Stimulated activated memory B cell treated with anti-CD40 and anti-IgM and Interleukin-4, amounts not matched to agents 10 μg/mL and 1 μg/mL and 100 μg/mL, for 72 hours (primary cell): Measurements from ENCODE around the gene ERBB4.
A peak's percentile ranks its signal among the peaks of the same experiment; 100 is the strongest.

ENCODE experiments used
- ATAC-seq: fragments of 150-1000 bp; cut with Tn5 transposase; 2 replicates; pipeline ENCODE4 v1.10.0; 2021
- H3K27ac Mint-ChIP-seq: one replicate; pipeline ENCODE4 v1.8.0; 2022; ENCODE audit warnings: mild to moderate bottlenecking, mixed read lengths
- H3K27me3 Mint-ChIP-seq: one replicate; pipeline ENCODE4 v1.8.0; 2022; ENCODE audit warnings: mixed read lengths
- H3K36me3 Mint-ChIP-seq: one replicate; pipeline ENCODE4 v1.8.0; 2022; ENCODE audit warnings: mixed read lengths
- H3K4me1 Mint-ChIP-seq: one replicate; pipeline ENCODE4 v1.8.0; 2022; ENCODE audit warnings: mixed read lengths
- H3K4me3 Mint-ChIP-seq: one replicate; pipeline ENCODE4 v1.8.0; 2022; ENCODE audit warnings: mild to moderate bottlenecking, moderate library complexity, mixed read lengths
- H3K9me3 Mint-ChIP-seq: one replicate; pipeline ENCODE4 v1.8.0; 2022; ENCODE audit warnings: mixed read lengths

ERBB4 gene

GRCh38 chr2:212538305-212539071 is at the start of gene ERBB4:
TSS of gene ERBB4 (minus strand) at chr2:212538802. CDS start at chr2:212538530, 272 bp downstream.
- Mint-ChIP-seq H3K4me3 (peak within 1 kb of the TSS; percentile 61), H3K36me3 (no peaks in the 10 kb centered on the region), H3K27ac (no peak within 1 kb of the TSS), H3K27me3 (peaks cover 63% of the 10 kb centered on the region), H3K4me1 (peaks cover 17% of the 10 kb centered on the region), H3K9me3 (peaks cover 4% of the 10 kb centered on the region)
- peak; percentile 24 for ATAC-seq

DNA sequence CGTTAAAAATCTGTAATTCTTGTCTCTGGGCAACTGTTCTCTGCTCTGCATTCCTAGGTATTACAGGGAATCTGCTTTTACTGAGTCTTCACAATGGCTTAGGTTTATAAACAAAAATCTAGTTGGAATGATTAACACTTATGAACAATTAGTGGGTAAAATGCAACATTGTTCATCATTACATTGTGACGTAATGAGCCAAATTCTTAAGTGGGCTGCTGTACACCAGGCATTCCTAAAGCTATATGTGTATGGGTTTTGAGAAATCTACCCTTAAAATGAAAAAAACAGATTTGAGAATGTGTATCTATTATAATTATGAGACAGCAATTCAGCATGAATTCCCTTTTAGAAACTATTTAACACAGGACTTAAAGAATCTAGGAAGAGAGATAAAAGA is 41.5 kb upstream of the ERBB4 start:
- Mint-ChIP-seq H3K27ac (no peak overlapping the region), H3K36me3 (no peaks in the 10 kb centered on the region), H3K4me3 (no peak overlapping the region), H3K9me3 (peaks cover 9% of the 10 kb centered on the region), H3K4me1 (no peaks in the 10 kb centered on the region), H3K27me3 (no peaks in the 10 kb centered on the region)
- ATAC-seq: no peak

- Mint-ChIP-seq H3K27ac (no peak overlapping the region), H3K9me3 (no peaks in the 10 kb centered on the region), H3K36me3 (no peaks in the 10 kb centered on the region), H3K27me3 (no peaks in the 10 kb centered on the region), H3K4me3 (no peak overlapping the region), H3K4me1 (no peaks in the 10 kb centered on the region)
- no peak for ATAC-seq
Measured at GRCh38 chr2:212556296-212556695, 17.7 kb upstream of the ERBB4 start.

DNA sequence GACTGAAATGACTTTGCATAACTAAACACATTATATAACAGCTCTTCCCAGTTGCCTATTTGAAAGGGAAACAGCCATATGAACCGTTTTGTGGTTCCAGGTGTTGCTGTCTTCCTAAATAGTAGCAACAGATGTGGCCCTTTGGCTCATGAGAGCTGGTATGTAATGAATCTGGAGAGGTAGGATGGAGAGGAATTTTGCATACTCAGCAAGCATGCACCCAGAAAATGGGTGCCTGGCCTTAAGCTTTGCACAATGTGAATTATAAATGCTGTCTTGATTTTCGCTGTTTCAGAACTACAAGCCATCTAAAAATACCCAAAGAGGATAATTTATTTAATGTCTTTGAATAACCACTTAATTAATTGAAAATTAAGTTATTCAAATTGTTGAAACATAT is 15.6 kb upstream of the ERBB4 start:
- H3K27ac Mint-ChIP-seq: no peak overlapping the region
- no peaks in the 10 kb centered on the region for H3K4me1 Mint-ChIP-seq
- H3K27me3 Mint-ChIP-seq: no peaks in the 10 kb centered on the region
- no peak overlapping the region for H3K4me3 Mint-ChIP-seq
- no peaks in the 10 kb centered on the region for H3K9me3 Mint-ChIP-seq
- no peaks in the 10 kb centered on the region for H3K36me3 Mint-ChIP-seq
- ATAC-seq: no peak

GRCh38 chr2:212549941-212550340 is 11.3 kb upstream of the ERBB4 start:
- H3K9me3 Mint-ChIP-seq: no peaks in the 10 kb centered on the region
- H3K27me3 Mint-ChIP-seq: no peaks in the 10 kb centered on the region
- no peak overlapping the region for H3K27ac Mint-ChIP-seq
- no peak overlapping the region for H3K4me3 Mint-ChIP-seq
- H3K4me1 Mint-ChIP-seq: no peaks in the 10 kb centered on the region
- ATAC-seq: no peak
- H3K36me3 Mint-ChIP-seq: no peaks in the 10 kb centered on the region

GRCh38 chr2:212549463-212549862 is 10.9 kb upstream of the ERBB4 start:
- Mint-ChIP-seq H3K4me3 (no peak overlapping the region), H3K4me1 (no peaks in the 10 kb centered on the region), H3K27ac (no peak overlapping the region), H3K36me3 (no peaks in the 10 kb centered on the region), H3K9me3 (no peaks in the 10 kb centered on the region), H3K27me3 (no peaks in the 10 kb centered on the region)
- ATAC-seq: no peak

- H3K4me3 Mint-ChIP-seq: no peak overlapping the region
- ATAC-seq: no peak
- no peak overlapping the region for H3K27ac Mint-ChIP-seq
- H3K4me1 Mint-ChIP-seq: no peaks in the 10 kb centered on the region
- no peaks in the 10 kb centered on the region for H3K9me3 Mint-ChIP-seq
- H3K36me3 Mint-ChIP-seq: no peaks in the 10 kb centered on the region
- H3K27me3 Mint-ChIP-seq: no peaks in the 10 kb centered on the region
Measured at GRCh38 chr2:212548455-212548819, 9.8 kb upstream of the ERBB4 start.

GRCh38 chr2:212547716-212548454 is 9.3 kb upstream of the ERBB4 start:
- H3K27me3 Mint-ChIP-seq: no peaks in the 10 kb centered on the region
- H3K36me3 Mint-ChIP-seq: no peaks in the 10 kb centered on the region
- no peak overlapping the region for H3K4me3 Mint-ChIP-seq
- H3K9me3 Mint-ChIP-seq: peaks cover 4% of the 10 kb centered on the region
- ATAC-seq: no peak
- no peak overlapping the region for H3K27ac Mint-ChIP-seq
- no peaks in the 10 kb centered on the region for H3K4me1 Mint-ChIP-seq

- H3K4me3 Mint-ChIP-seq: no peak overlapping the region
- no peaks in the 10 kb centered on the region for H3K4me1 Mint-ChIP-seq
- no peak overlapping the region for H3K27ac Mint-ChIP-seq
- no peaks in the 10 kb centered on the region for H3K36me3 Mint-ChIP-seq
- H3K27me3 Mint-ChIP-seq: no peaks in the 10 kb centered on the region
- H3K9me3 Mint-ChIP-seq: peaks cover 4% of the 10 kb centered on the region
- ATAC-seq: no peak
Measured at GRCh38 chr2:212546669-212547068, 8.1 kb upstream of the ERBB4 start.

- Mint-ChIP-seq H3K27me3 (peaks cover 52% of the 10 kb centered on the region), H3K36me3 (no peaks in the 10 kb centered on the region), H3K9me3 (peaks cover 4% of the 10 kb centered on the region), H3K27ac (no peak overlapping the region), H3K4me3 (no peak overlapping the region), H3K4me1 (peaks cover 17% of the 10 kb centered on the region)
- ATAC-seq: no peak
Measured at GRCh38 chr2:212540341-212540740, 1.7 kb upstream of the ERBB4 start.

DNA sequence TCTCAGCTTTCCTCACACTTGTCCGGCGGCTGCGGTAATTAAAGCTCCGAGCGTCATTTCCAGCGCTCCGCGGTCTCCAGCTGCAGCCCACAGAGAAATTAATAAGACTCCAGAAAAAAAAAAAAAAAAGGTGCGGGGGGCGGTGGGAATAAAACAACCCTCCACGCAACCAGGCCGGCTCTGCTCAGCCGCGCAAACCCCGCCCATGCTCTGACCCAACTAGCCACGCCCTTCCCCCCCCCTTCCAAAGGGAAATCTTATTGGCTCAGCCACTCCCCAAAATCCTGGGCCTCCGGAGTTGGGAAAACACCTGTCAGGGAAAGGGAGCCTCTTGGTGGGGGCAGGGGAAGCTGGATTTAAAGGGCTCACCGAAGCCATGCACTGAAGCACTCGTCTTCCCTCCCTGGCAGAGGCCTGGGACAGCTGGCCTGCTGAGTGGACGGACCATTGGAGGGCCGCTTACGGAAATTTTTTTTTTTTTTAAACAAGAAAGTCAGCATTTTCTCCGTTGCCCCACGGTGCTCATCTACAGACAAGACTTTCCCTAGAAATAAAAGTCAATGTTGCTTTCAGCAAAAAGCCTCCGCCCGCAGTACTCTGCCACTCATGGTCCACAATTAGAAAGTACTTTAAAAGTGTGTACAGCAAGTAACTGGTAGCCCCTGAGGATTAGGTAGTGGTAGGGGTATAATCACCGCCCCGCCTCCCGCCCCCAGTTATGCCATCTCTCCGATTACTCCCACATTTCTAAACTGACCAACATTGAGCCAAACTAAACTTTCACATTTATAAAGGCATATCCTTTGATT is 674 bp upstream of the ERBB4 start:
- H3K4me1 Mint-ChIP-seq: peaks cover 17% of the 10 kb centered on the region
- peaks cover 57% of the 10 kb centered on the region for H3K27me3 Mint-ChIP-seq
- peaks cover 4% of the 10 kb centered on the region for H3K9me3 Mint-ChIP-seq
- no peak for ATAC-seq
- H3K27ac Mint-ChIP-seq: no peak overlapping the region
- peak overlapping the region; percentile 52 for H3K4me3 Mint-ChIP-seq
- no peaks in the 10 kb centered on the region for H3K36me3 Mint-ChIP-seq

- H3K27me3 Mint-ChIP-seq: peaks cover 63% of the 10 kb centered on the region
- no peaks in the 10 kb centered on the region for H3K9me3 Mint-ChIP-seq
Measured at GRCh38 chr2:212537726-212538304, 787 bp downstream of the ERBB4 start.

DNA sequence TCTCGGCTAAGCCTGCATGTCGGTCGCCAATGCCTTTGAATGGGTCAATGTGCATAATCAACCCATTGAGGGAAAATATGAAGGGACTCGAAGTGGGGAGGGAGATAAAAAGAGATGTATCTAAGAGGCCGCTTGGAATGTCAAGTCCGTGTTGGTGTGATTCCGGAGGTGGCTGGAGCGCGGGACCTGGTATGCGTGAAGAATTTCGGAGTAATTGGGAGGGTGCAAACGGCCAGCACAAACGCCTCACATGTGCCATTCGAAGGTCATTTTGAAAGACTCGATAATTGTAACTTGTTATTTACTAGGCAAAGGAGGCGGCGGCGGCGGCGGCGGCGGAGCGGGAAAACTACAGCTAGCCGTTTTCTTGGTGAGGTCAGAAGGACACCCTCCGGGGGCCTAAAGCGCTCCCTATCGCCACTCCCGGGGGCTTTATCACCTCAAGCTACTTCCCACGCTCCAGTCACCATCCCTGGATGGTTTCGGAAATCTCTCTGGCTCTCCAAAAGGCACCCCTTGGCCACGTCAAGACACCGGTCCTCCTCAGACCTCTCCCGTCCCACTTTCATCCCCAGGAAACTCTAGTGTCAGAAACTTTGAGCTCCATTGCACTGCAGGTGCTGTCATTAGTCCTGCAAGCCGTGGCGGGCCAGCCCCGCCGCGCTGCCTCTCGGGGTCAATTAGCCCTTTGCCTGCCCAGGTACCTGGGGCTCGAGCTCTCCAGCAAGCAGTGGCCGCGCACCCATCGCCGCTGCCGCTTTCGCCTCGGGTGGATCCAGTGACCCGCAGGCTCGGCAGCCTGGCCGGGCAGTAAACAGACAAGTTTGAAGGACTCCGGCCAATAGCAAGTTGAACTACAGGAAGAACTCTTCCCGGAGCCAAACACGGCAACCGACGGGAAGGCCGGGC is 1.5 kb downstream of the ERBB4 start:
- Mint-ChIP-seq H3K36me3 (no peaks in the 10 kb centered on the region), H3K9me3 (no peaks in the 10 kb centered on the region), H3K27ac (no peak overlapping the region), H3K4me1 (peaks cover 17% of the 10 kb centered on the region), H3K4me3 (peak overlapping the region; percentile 34), H3K27me3 (peaks cover 63% of the 10 kb centered on the region)
- no peak for ATAC-seq

More at GRCh38 chr2:212537726-212538304, 787 bp downstream of the ERBB4 start:
- ATAC-seq: no peak
- Mint-ChIP-seq H3K27ac (no peak overlapping the region), H3K36me3 (no peaks in the 10 kb centered on the region), H3K4me3 (peak overlapping the region; percentile 61), H3K4me1 (peaks cover 17% of the 10 kb centered on the region)

DNA sequence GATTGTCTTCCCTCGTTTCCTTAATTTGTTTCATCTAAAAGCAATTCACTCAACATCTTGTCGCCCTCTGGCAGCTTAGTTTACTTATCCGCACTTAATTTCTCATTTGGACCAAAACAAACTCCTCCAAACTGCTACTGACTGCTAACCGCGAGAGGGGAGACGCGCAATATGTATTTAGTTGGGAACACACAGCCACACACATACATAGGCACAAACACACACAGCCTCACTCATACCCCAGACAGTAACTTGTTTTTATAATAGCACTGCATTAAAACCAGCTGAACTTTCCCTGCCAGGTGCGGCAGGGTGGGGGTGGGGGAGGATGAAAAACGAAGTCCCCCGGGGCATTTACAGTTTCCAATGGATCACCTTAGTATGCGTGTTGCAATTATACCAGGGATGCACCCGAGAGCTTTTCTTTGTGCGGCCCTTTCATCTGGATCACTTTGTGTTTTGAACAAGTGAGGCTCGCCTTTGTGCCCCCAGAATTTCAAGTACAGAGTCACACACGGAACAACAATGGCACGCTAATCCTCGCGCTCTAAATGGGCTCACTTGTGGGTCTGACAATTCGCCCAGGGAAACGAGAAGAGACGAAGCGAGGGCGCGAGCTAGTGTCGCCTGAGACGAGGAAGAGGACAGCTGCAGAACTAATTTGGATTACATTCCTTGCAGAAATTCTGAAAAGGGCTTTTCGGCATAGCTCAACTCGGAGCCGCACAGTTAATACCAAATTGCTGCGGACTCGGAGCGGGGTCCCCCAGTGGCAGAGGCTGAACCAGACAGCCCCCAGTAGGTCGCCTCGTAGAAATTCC is 2.4 kb downstream of the ERBB4 start:
- Mint-ChIP-seq H3K4me1 (peaks cover 17% of the 10 kb centered on the region), H3K4me3 (no peak overlapping the region), H3K27ac (no peak overlapping the region), H3K36me3 (no peaks in the 10 kb centered on the region), H3K27me3 (peaks cover 63% of the 10 kb centered on the region), H3K9me3 (no peaks in the 10 kb centered on the region)
- no peak for ATAC-seq
